ENCODE measurements around the gene NT5C1B.

NT5C1B gene

DNA sequence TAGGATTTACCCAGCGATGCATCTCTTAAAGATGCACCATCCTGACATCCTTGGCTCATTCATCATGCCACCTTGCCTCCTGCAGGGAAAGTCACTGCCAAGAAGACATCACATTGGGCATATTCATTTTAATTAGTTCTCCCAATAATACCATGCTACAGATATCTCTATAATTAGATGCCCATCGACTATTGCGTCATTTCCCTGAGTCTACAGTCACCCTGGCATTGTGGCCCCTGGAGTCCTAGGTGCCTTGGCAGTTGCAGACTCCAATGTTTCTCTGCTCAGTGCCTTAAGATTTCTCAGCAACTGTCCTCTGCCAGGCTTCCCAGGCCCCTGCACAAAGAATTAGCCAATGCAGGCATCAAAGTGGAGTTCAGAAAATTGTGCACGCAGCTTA, 61.5 kb downstream of the NT5C1B start:
- Histone ChIP-seq H4K20me1 (ENCODE audit: insufficient read depth, low read length) (no peaks in the 10 kb centered on the region), H3K27ac (ENCODE audit: low read length) (no peak overlapping the region), H3K4me2 (ENCODE audit: low read depth, low read length) (no peak overlapping the region), H3K27me3 (replicated peaks; ENCODE audit: insufficient read depth, low read length) (no peaks in the 10 kb centered on the region), H3K9me3 (replicated peaks; ENCODE audit: insufficient read depth, low read length) (no peaks in the 10 kb centered on the region), H3F3A (ENCODE audit: insufficient read depth, low read length) (no peaks in the 10 kb centered on the region), H3K36me3 (replicated peaks; ENCODE audit: insufficient read depth, low read length) (no peaks in the 10 kb centered on the region), H3K79me2 (ENCODE audit: low read length) (no peaks in the 10 kb centered on the region), H2AFZ (ENCODE audit: low read length) (no peak overlapping the region), H3K9me2 (replicated peaks; ENCODE audit: insufficient read depth, low read length) (no peaks in the 10 kb centered on the region), H3K4me1 (ENCODE audit: low read length) (no peaks in the 10 kb centered on the region), H3K9ac (ENCODE audit: low read length) (no peak overlapping the region), H3K4me3 (ENCODE audit: low read length) (no peak overlapping the region)
- DNase-seq, result no peak
- TF ChIP-seq EZH2 (optimal IDR thresholded peaks at IDR 0.05; ENCODE audit: low read depth, low read length), result no peak
- TF ChIP-seq, protein P1, sequence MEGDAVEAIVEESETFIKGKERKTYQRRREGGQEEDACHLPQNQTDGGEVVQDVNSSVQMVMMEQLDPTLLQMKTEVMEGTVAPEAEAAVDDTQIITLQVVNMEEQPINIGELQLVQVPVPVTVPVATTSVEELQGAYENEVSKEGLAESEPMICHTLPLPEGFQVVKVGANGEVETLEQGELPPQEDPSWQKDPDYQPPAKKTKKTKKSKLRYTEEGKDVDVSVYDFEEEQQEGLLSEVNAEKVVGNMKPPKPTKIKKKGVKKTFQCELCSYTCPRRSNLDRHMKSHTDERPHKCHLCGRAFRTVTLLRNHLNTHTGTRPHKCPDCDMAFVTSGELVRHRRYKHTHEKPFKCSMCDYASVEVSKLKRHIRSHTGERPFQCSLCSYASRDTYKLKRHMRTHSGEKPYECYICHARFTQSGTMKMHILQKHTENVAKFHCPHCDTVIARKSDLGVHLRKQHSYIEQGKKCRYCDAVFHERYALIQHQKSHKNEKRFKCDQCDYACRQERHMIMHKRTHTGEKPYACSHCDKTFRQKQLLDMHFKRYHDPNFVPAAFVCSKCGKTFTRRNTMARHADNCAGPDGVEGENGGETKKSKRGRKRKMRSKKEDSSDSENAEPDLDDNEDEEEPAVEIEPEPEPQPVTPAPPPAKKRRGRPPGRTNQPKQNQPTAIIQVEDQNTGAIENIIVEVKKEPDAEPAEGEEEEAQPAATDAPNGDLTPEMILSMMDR (IDR thresholded peaks at IDR 0.05; ENCODE audit: low read length), result no peak
- TF ChIP-seq EZH2phosphoT487 (IDR thresholded peaks at IDR 0.05; ENCODE audit: low read length), result no peak

DNA sequence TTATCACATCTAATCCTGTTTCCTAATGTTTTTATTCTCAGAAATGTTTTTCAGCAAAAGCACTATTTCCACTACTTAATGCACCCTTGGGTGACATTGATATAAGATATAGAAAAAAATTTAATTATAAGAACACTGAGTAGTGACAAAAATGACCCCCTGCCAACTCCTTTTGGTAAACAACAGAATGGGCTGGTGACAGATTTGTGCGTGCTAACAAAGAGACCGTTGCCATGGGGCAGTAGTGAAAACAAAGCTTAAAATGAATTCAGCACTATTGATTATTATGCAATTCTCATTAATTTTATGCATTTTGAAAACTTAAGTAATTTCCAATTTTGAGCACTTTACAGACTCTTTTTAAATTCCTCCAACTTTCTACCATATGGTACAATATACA, 62.0 kb downstream of the NT5C1B start:
- H3K4me1 ChIP-seq (ENCODE audit: low read length), result no peaks in the 10 kb centered on the region
- no peaks in the 10 kb centered on the region for H3K9me3 ChIP-seq (replicated peaks; ENCODE audit: insufficient read depth, low read length)
- no peaks in the 10 kb centered on the region for H4K20me1 ChIP-seq (ENCODE audit: insufficient read depth, low read length)
- H3K79me2 ChIP-seq (ENCODE audit: low read length), result no peaks in the 10 kb centered on the region
- no peak overlapping the region for H3K4me2 ChIP-seq (ENCODE audit: low read depth, low read length)
- no peak overlapping the region for H2AFZ ChIP-seq (ENCODE audit: low read length)
- no peaks in the 10 kb centered on the region for H3K36me3 ChIP-seq (replicated peaks; ENCODE audit: insufficient read depth, low read length)
- H3K27me3 ChIP-seq (replicated peaks; ENCODE audit: insufficient read depth, low read length), result no peaks in the 10 kb centered on the region
- no peak overlapping the region for H3K27ac ChIP-seq (ENCODE audit: low read length)
- no peaks in the 10 kb centered on the region for H3F3A ChIP-seq (ENCODE audit: insufficient read depth, low read length)
- no peak overlapping the region for H3K4me3 ChIP-seq (ENCODE audit: low read length)
- TF ChIP-seq, protein P1 (IDR thresholded peaks at IDR 0.05; ENCODE audit: low read length), result no peak
- TF ChIP-seq EZH2phosphoT487 (IDR thresholded peaks at IDR 0.05; ENCODE audit: low read length) (no peak), EZH2 (optimal IDR thresholded peaks at IDR 0.05; ENCODE audit: low read depth, low read length) (no peak)
- H3K9me2 ChIP-seq (replicated peaks; ENCODE audit: insufficient read depth, low read length), result no peaks in the 10 kb centered on the region
- H3K9ac ChIP-seq (ENCODE audit: low read length), result no peak overlapping the region
- DNase-seq, result no peak

DNA sequence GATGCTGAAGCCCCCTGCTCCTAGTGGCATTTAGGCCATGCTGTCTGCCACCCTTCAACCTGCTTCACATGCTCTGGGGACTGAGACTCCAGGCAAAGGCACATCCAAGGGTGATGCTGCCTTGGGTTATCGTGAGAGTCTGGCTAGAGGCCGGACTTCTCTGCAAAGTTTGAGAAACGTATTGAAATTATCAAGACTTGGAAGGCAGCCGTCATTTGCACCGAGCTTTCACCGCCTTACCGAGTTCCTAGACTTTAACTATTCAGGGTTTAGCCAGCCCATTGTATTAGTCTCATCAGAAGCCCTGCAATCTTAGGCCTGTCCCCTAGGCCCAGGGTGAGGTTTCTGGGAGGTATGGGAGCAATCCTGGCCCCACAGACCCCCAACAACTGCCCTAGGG, 62.9 kb downstream of the NT5C1B start:
- Histone ChIP-seq H3K79me2 (ENCODE audit: low read length) (no peaks in the 10 kb centered on the region), H3K9me3 (replicated peaks; ENCODE audit: insufficient read depth, low read length) (no peaks in the 10 kb centered on the region), H3K4me2 (ENCODE audit: low read depth, low read length) (no peak overlapping the region), H3K4me1 (ENCODE audit: low read length) (no peaks in the 10 kb centered on the region), H2AFZ (ENCODE audit: low read length) (no peak overlapping the region), H3F3A (ENCODE audit: insufficient read depth, low read length) (no peaks in the 10 kb centered on the region), H3K36me3 (replicated peaks; ENCODE audit: insufficient read depth, low read length) (no peaks in the 10 kb centered on the region), H3K27ac (ENCODE audit: low read length) (no peak overlapping the region), H3K4me3 (ENCODE audit: low read length) (no peak overlapping the region), H3K27me3 (replicated peaks; ENCODE audit: insufficient read depth, low read length) (no peaks in the 10 kb centered on the region), H4K20me1 (ENCODE audit: insufficient read depth, low read length) (no peaks in the 10 kb centered on the region), H3K9me2 (replicated peaks; ENCODE audit: insufficient read depth, low read length) (no peaks in the 10 kb centered on the region), H3K9ac (ENCODE audit: low read length) (no peak overlapping the region)
- no peak for DNase-seq
- TF ChIP-seq, protein P1 (IDR thresholded peaks at IDR 0.05; ENCODE audit: low read length), result no peak
- TF ChIP-seq EZH2phosphoT487 (IDR thresholded peaks at IDR 0.05; ENCODE audit: low read length) (no peak), EZH2 (optimal IDR thresholded peaks at IDR 0.05; ENCODE audit: low read depth, low read length) (no peak)
